Measurements from ENCODE around the gene PLA2G2C.
"Not testable (repeated sequence)": the region's sequence is repeated elsewhere in the genome, so short reads cannot be mapped to it uniquely, and the experiment has no call there.

Gene PLA2G2C

GRCh38 chr1:20151906-20152598 lies 34.3 kb downstream of the PLA2G2C start:
- peak; percentile 79 to 85 for DNase-seq

DNA sequence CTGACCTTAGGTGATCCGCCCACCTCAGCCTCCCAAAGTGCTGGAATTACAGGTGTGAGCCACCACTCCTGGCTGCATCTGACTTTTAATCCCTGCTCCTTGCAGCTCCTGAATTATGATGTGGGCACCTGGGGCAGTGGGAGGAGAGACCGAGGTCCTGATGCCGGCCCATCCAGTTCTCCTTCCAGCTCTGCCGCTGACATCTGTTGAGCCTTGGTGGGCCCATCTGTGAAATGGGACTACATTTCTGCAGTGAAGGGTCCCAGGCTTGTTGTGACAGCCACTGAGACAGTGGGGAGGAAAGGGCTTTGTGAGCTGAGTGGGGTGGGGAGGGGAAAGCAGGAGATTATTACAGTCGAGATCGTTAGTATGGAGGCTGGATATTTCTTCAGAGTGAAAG lies 35.3 kb downstream of the PLA2G2C start:
- no peak for DNase-seq

GRCh38 chr1:20150326-20150705 lies 36.0 kb downstream of the PLA2G2C start:
- no peak for DNase-seq

- DNase-seq: no peak
Observed at GRCh38 chr1:20149601-20150325, 36.6 kb downstream of the PLA2G2C start.

DNA sequence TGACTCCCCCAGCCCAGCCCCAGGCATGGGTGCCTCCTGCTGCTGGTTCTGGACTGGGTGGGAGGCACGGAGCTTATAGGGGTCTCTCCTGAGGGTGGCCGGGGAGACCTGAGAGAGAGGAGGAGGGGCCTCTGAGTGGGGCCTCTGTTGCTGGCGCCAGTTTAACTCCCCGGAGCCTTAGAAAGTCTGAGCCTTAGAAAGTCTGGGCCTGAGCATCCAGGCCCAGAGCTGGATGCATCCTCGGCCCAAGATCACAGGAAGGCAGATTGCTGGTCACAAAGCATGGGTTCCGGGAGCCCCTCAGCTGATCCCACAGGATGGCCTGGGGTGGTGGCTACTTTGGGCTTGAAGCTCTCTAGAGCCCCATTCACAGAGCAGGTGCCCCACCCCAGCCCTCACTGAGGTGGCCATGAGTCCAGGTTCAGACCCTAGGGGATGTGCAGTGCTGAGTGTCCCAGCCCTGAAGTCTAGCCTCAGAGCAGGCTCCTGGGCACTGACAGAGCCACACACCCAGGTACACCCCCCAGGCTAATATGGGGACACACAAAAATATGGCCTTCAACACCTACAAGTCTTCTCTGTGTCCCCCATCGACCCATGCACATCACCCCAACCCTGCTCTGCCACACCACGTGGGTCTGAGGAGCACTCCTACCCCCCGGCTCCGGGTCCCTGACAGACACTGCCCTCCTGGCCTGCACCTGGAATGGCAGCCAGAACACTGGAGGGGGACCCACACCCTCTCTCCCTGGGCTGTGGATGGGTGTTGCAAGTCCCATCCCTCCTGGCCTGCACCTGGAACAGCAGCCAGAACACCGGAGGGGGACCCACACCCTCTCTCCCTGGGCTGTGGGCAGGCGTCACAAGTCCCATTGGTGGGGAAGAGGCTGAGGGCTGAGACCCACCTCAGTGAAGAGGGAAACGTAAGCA lies 37.5 kb downstream of the PLA2G2C start:
- DNase-seq: no peak

GRCh38 chr1:20147846-20148570 lies 38.3 kb downstream of the PLA2G2C start:
- DNase-seq: no peak

GRCh38 chr1:20143734-20144565 lies 42.4 kb downstream of the PLA2G2C start:
- DNase-seq: no peak

DNA sequence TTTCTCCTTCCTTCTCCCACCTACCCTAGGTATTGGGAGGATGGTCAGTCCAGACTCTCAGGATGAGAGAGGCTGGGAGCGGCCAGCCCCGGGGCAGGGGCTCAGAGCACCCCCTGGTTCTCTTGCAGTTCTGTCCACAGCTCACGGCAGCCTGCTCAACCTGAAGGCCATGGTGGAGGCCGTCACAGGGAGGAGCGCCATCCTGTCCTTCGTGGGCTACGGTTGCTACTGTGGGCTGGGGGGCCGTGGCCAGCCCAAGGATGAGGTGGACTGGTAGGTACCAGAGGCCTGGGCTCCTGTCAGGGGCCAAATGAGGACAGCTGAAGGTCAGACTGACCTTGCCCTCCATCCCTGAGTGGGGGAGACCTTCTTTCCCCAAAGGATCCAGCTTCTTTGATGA lies 43.0 kb downstream of the PLA2G2C start:
- no peak for DNase-seq

DNA sequence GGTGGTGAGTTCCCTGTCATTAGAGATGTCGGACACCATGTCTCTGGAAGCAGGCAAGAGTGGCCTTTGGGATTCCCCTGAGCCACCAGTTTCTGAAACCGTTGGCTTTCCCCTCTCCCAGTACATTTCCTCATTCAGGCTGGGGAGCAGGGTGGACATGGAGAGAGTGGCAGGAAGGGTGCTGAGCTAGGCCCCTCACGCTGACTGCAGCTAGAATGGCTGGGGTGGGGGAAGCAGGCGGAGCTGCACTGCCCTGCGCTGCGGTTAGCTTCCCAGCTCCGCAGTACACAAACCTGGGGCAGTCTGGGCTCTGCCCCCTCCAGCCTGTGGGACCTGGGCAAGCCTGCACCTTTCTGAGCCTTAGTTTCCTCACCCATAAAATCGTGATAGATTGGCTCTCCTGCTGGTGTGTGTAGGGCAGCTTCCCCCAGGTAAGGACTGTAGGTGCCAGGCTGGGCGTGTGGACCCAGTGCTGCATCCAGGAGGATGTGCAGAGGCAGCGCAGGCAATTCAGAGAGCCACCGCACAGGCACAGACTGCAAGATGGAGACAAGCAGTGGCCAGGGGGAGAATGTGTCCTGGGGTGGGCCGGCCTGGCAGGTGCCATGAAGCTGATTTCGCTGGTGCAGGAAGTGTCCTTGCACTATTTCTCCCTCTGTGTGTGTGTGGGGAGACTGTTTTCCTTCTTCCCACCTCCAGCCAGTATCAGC lies 44.2 kb downstream of the PLA2G2C start:
- DNase-seq: no peak

DNA sequence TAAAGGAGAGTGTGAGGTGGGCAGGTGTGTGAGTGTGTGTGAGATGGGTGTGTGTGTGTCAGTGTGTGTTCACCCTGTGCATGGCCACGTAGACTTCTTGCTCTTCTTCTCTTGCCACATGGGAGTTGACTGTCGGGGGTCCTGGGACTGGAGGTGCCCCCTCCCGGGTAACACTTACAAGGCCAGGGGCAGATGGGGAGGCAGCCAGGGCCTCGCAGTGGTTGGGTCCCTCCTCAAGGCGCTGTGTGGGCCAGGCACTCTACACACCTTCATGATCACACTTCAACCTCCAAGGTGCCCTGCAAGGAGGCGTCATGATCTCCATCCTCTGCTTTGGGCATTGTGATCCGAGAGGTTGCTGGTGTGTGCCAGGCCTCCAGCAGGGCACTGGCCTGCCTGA lies 44.9 kb downstream of the PLA2G2C start:
- no peak for DNase-seq

DNA sequence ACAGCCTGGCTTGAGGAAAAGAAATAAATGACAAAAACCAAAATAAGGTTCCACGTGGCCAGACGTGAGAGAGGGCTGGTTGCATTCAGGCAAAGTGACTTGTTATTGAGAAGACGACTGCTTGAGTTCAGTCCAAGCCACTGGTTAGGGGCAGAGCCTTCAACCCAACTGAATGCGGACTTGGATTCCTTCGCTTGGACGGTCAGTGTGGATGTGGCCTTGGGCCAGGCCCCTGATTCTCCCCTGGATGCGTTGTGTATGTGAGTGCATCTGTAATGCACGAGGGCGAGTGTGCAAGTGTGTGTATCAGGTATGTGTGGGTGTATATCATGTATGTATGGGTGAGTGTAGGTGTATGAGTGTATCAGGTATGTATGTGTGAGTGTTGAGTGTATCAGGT lies 45.3 kb downstream of the PLA2G2C start:
- DNase-seq: no peak

- DNase-seq: no peak
Observed at GRCh38 chr1:20139776-20140612, 46.3 kb downstream of the PLA2G2C start.

- DNase-seq: no peak
Observed at GRCh38 chr1:20138961-20139550, 47.3 kb downstream of the PLA2G2C start, which contains the start of gene PLA2G2F. PLA2G2F (plus strand) TSS chr1:20139323; CDS start chr1:20139428, 105 bp downstream.

GRCh38 chr1:20138346-20138745 lies 48.0 kb downstream of the PLA2G2C start:
- no peak for DNase-seq

DNA sequence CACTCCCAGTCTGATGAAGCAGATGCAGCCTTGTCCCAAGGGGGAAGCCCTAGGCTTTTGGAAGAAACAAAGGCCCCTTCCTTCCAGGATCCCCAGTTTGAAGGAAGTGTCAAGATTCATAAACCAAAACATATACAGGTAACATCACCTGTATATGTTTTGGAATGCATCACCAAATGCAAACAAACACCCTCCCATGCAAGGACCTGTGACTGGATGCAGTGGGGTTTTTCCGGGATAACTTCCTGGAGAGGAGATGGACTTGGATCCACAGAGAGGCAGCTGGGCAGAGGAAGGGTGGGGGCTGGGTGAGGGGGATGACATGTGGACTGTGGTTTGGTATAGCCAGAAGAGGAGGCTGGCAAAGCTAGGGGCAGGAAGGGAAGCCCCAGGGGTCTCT lies 48.7 kb downstream of the PLA2G2C start:
- DNase-seq: no peak

- no peak for DNase-seq
Observed at GRCh38 chr1:20137055-20137454, 49.3 kb downstream of the PLA2G2C start.

DNA sequence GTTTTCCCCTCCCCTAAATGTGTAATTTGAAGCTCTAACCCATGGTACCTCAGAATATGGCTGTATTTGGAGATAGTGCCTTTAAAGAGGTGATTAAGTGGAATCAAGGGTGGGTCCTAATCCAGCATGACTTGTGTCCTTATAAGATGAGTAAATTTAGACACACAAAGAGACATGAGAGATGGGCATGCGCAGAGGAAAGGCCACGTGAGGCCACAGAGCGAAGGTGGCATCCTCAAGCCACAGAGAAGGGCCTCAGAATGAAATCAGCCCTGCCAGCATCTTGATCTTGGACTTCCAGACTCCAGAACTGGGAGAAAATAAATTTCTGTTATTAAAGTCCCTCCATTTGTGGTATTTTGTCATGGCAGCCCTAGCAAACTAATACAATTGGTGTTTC lies 50.1 kb downstream of the PLA2G2C start:
- no peak for DNase-seq

DNA sequence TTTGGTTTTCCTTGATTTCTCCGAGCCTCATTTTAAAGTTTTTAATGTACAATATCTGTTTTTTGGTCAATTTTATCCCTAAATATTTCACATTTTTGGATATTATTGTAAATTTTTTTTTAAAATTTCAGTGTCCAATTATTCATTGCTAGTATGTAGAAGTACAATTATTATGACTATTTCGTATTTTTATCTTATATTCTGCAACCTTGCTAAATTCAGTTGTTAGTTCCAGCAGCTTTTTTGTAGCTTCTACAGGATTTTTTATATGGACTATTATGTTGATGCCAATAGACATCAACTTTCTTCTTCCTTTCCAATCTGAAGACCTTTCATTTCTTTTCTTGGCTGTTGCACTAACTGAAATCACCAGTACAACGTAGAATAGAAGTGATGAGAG lies 51.3 kb downstream of the PLA2G2C start:
- no peak for DNase-seq

GRCh38 chr1:20130518-20130917 lies 55.8 kb downstream of the PLA2G2C start:
- not testable (repeated sequence) for DNase-seq

All from activated CD4-positive, alpha-beta T cell treated with anti-CD3 and anti-CD28 coated beads, Interleukin-2, amount 50 U/mL, for 48 hours (primary cell).